ENCODE results near the gene RPL39L. TPM values are rescaled to one million over a fixed set of nuclear protein-coding genes. Genes with fewer than 3 reads are reported as not detected.

The RPL39L gene
- polyA plus RNA-seq, 3 donors, result 1.1 to 3.4 (median 3.1) TPM

GRCh38 chr3:187186801-187187421 lies 47.6 kb upstream of the RPL39L start:
- intact Hi-C loops (cut with micrococcal nuclease), result no loop called here
- DNase-seq, result no peak
- Histone ChIP-seq H3K36me3 (replicated peaks in 1 of 2; ENCODE audit: control insufficient read depth in 1 of 2, insufficient read depth in 2 of 2, low read length in 2 of 2) (no peaks in the 10 kb centered on the region), H3K4me1 (ENCODE audit: control insufficient read depth in 1 of 2, insufficient read depth in 2 of 2, low read length in 2 of 2) (peaks cover 8 to 17% of the 10 kb centered on the region in 2 donors), H3K4me3 (replicated peaks in 1 of 3; ENCODE audit: low read depth in 2 of 3, low read length in 3 of 3) (no peak overlapping the region), H4K20me1 (ENCODE audit: insufficient read depth, low read length) (no peaks in the 10 kb centered on the region), H3K9me3 (replicated peaks in 1 of 2; ENCODE audit: control insufficient read depth in 1 of 2, insufficient read depth in 1 of 2, low read length in 2 of 2) (no peaks in the 10 kb centered on the region), H3K9ac (ENCODE audit: insufficient read depth, low read length, poor library complexity, severe bottlenecking) (no peak overlapping the region), H3K79me2 (ENCODE audit: insufficient read depth, low read length) (no peaks in the 10 kb centered on the region), H2AFZ (ENCODE audit: insufficient read depth, low read depth, low read length, poor library complexity, severe bottlenecking) (no peak overlapping the region), H3K27ac (ENCODE audit: low read depth in 1 of 2, low read length in 2 of 2) (no peak overlapping the region), H3K4me2 (replicated peaks; ENCODE audit: extremely low read depth, low read length, poor library complexity, severe bottlenecking) (no peak overlapping the region), H3K27me3 (ENCODE audit: control insufficient read depth in 2 of 2, insufficient read depth in 2 of 2, low read length in 2 of 2) (peaks cover 4 to 14% of the 10 kb centered on the region in 2 donors)
- no peak overlapping the region for H3K27ac Mint-ChIP-seq
- peaks cover 0 to 3% (median 0%) of the 10 kb centered on the region in 7 donors for H3K9me3 Mint-ChIP-seq
- peaks cover 0 to 2% of the 10 kb centered on the region in 2 donors for H3K36me3 Mint-ChIP-seq
- no peak for TF ChIP-seq CTCF (IDR thresholded peaks at IDR 0.05)
- H3K4me1 Mint-ChIP-seq, result peaks cover 27% of the 10 kb centered on the region
- 100% methylated on average over 3 of the region's 5 CpGs for WGBS (ENCODE audit: insufficient coverage)
- H3K27me3 Mint-ChIP-seq (ENCODE audit: low read depth in 3 of 3), result peaks cover 14 to 30% (median 16%) of the 10 kb centered on the region in 3 donors
- peak overlapping the region in 1 of 2 donors; percentile 28 for H3K4me3 Mint-ChIP-seq

DNA sequence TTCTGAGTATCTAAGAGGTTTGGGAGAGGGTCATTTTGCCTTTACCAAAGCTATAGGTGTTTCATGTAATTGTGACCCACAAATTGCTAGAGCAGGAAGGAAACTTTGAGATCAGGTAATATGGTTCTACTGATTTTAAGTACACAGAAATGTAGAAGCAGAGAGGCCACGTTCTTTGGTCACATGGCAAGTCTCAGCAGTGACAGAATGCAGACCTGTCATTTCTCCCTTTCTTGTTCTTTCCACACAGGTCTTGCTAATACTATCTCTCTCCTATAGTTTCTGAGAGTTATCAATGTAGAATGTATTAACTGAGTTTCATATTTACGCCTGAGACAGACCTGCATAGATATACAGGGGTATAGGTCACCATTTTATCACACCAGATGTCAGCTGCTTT lies 47.1 kb upstream of the RPL39L start:
- Mint-ChIP-seq H3K9me3 (peaks cover 0 to 3% (median 0%) of the 10 kb centered on the region in 7 donors), H3K4me1 (peaks cover 27% of the 10 kb centered on the region), H3K36me3 (peaks cover 0 to 2% of the 10 kb centered on the region in 2 donors), H3K27me3 (ENCODE audit: low read depth in 3 of 3) (peaks cover 14 to 26% (median 16%) of the 10 kb centered on the region in 3 donors), H3K27ac (no peak overlapping the region), H3K4me3 (peak overlapping the region in 1 of 2 donors; percentile 28)
- peaks cover 2 to 10% of the 10 kb centered on the region in 2 donors for H3K27me3 ChIP-seq (ENCODE audit: control insufficient read depth in 2 of 2, insufficient read depth in 2 of 2, low read length in 2 of 2)
- H3K4me2 ChIP-seq (replicated peaks; ENCODE audit: extremely low read depth, low read length, poor library complexity, severe bottlenecking), result no peak overlapping the region
- TF ChIP-seq CTCF (IDR thresholded peaks at IDR 0.05), result no peak
- no CpG with 5 or more reads among the region's 2 CpGs for WGBS (ENCODE audit: insufficient coverage)
- H3K4me3 ChIP-seq (replicated peaks in 1 of 3; ENCODE audit: low read depth in 2 of 3, low read length in 3 of 3), result no peak overlapping the region
- H3K4me1 ChIP-seq (ENCODE audit: control insufficient read depth in 1 of 2, insufficient read depth in 2 of 2, low read length in 2 of 2), result peaks cover 8 to 17% of the 10 kb centered on the region in 2 donors
- DNase-seq, result no peak
- no peaks in the 10 kb centered on the region for H3K36me3 ChIP-seq (replicated peaks in 1 of 2; ENCODE audit: control insufficient read depth in 1 of 2, insufficient read depth in 2 of 2, low read length in 2 of 2)
- no peaks in the 10 kb centered on the region for H4K20me1 ChIP-seq (ENCODE audit: insufficient read depth, low read length)
- H3K9ac ChIP-seq (ENCODE audit: insufficient read depth, low read length, poor library complexity, severe bottlenecking), result no peak overlapping the region
- no peaks in the 10 kb centered on the region for H3K79me2 ChIP-seq (ENCODE audit: insufficient read depth, low read length)
- H2AFZ ChIP-seq (ENCODE audit: insufficient read depth, low read depth, low read length, poor library complexity, severe bottlenecking), result no peak overlapping the region
- H3K27ac ChIP-seq (ENCODE audit: low read depth in 1 of 2, low read length in 2 of 2), result no peak overlapping the region
- intact Hi-C loops (cut with micrococcal nuclease), result no loop called here
- H3K9me3 ChIP-seq (replicated peaks in 1 of 2; ENCODE audit: control insufficient read depth in 1 of 2, insufficient read depth in 1 of 2, low read length in 2 of 2), result no peaks in the 10 kb centered on the region

Data from CD14-positive monocyte (primary cell).